Epithelial cell of proximal tubule (primary cell): ENCODE data around the gene ZDHHC9. TPM values are rescaled to one million over a fixed set of nuclear protein-coding genes. Genes with fewer than 3 reads are reported as not detected.

ENCODE experiments used
- DNase-seq: peaks from one replicate; pipeline ENCODE4 v3.0.0-alpha.2; 2011; ENCODE audit warnings: low read depth
- H3K4me3 ChIP-seq: 2 replicates; pipeline ENCODE4 v1.5.1; 2011; ENCODE audit warnings: low read depth, mild to moderate bottlenecking, low read length
- total RNA-seq: library from RNA; depleted of rRNA; stranded (reverse); fragments of >200 nt; gene quantifications from 2 replicates; pipeline ENCODE4 v1.2.3, GENCODE V29; 2015
- TF ChIP-seq, protein P1 (sequence below): conservative IDR thresholded peaks from 2 replicates; pipeline ENCODE4 v1.5.1; 2012; ENCODE audit warnings: low read depth, mild to moderate bottlenecking, low read length

The ZDHHC9 gene
- total RNA-seq, 1 donor from 2014 or later: 14.8 TPM

- no peak overlapping the region for H3K4me3 ChIP-seq
- DNase-seq: no peak
- TF ChIP-seq, protein P1, sequence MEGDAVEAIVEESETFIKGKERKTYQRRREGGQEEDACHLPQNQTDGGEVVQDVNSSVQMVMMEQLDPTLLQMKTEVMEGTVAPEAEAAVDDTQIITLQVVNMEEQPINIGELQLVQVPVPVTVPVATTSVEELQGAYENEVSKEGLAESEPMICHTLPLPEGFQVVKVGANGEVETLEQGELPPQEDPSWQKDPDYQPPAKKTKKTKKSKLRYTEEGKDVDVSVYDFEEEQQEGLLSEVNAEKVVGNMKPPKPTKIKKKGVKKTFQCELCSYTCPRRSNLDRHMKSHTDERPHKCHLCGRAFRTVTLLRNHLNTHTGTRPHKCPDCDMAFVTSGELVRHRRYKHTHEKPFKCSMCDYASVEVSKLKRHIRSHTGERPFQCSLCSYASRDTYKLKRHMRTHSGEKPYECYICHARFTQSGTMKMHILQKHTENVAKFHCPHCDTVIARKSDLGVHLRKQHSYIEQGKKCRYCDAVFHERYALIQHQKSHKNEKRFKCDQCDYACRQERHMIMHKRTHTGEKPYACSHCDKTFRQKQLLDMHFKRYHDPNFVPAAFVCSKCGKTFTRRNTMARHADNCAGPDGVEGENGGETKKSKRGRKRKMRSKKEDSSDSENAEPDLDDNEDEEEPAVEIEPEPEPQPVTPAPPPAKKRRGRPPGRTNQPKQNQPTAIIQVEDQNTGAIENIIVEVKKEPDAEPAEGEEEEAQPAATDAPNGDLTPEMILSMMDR: no peak
Observed at GRCh38 chrX:129773649-129774458, 69.8 kb downstream of the ZDHHC9 start.

GRCh38 chrX:129772796-129773431, 70.8 kb downstream of the ZDHHC9 start:
- H3K4me3 ChIP-seq: no peak overlapping the region
- TF ChIP-seq, protein P1: no peak
- no peak for DNase-seq

DNA sequence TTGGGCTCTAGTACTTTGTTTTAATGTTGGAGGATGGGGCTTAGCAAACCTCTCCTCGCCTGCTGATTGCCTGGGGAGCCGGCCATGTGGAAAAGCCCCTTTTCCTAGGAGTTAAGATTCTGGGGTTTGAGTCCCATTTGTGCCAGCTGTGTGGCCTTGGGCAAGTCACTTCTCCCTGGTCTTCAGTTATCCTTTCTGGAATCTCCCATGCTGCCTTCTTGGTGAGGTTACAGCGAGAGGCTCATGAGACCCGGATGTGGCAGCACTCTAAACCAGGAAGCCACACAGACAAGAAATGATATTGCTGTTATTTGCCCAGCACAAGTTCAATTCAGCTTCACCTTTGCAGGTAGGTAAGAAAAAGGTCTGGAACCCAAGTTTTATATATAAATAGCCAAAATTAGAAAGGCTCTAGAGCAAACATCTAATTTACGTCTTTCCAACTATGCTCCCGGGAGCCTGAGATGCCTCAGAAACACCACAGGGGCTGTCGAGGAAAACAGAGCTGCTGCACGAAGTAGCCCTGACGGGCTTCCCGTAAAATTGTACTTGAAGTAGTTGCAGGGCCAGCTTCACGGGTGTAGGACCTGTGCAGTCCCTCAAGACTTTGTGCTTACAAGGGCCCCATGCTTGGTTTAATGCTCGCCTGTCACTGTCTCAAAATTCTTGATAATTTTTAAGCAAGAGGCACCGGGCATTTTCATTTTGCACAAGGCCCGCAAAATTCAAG, 72.3 kb downstream of the ZDHHC9 start:
- H3K4me3 ChIP-seq: no peak overlapping the region
- TF ChIP-seq, protein P1: no peak
- DNase-seq: no peak

GRCh38 chrX:129769467-129770154, 74.1 kb downstream of the ZDHHC9 start:
- TF ChIP-seq, protein P1: no peak
- H3K4me3 ChIP-seq: no peak overlapping the region
- no peak for DNase-seq

- no peak for DNase-seq
- TF ChIP-seq, protein P1: no peak
- no peak overlapping the region for H3K4me3 ChIP-seq
Observed at GRCh38 chrX:129768586-129769466, 74.9 kb downstream of the ZDHHC9 start.

DNA sequence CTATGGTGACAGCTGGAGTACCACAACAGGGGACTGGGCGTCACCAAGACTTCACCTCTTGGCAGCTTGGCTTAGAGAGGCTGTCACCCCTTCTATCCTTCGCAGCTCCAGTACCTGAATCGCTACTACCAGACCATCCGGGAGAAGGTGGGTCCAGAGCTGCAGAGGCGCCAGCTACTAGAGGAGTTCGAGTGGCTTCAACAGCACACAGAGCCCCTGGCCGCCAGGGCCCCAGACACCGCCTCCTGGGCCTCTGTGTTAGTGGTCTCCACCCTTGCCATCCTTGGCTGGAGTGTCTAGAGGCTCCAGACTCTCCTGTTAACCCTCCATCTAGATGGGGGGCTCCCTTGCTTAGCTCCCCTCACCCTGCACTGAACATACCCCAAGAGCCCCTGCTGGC, 75.5 kb downstream of the ZDHHC9 start:
- TF ChIP-seq, protein P1: no peak
- DNase-seq: no peak
- no peak overlapping the region for H3K4me3 ChIP-seq
